Keratinocyte (primary cell): ENCODE data around the gene SH3GL3. TPM values are rescaled to one million over a fixed set of nuclear protein-coding genes. Genes with fewer than 3 reads are reported as not detected.

Source experiments
- DNase-seq: peaks from one replicate; pipeline ENCODE4 v3.0.0-alpha.2; 2011; ENCODE audit warnings: low read depth, missing footprints, low spot score
- FAIRE-seq: peaks from 2 replicates; lab custom pipeline; 2011; peaks lifted over from hg19 to GRCh38; lab: Jason Lieb, UNC
- H2AFZ ChIP-seq: 2 replicates; pipeline ENCODE4 v1.6.0; 2012; ENCODE audit warnings: low read length, control low read depth, inconsistent platforms; ENCODE audit not compliant: control insufficient read depth
- H3K27ac ChIP-seq: 2 replicates; pipeline ENCODE4 v1.5.1; 2011; ENCODE audit warnings: low read length; ENCODE audit not compliant: control insufficient read depth, insufficient read depth
- H3K27me3 ChIP-seq: 3 replicates; pipeline ENCODE4 v1.6.0; 2011; ENCODE audit warnings: low read length; ENCODE audit not compliant: control insufficient read depth, insufficient read depth; ENCODE audit errors: extremely low read depth
- H3K36me3 ChIP-seq, 2 experiments: 2 replicates in 1 of 2; 3 replicates in 1 of 2; pipeline ENCODE4 v1.5.1; 2011; ENCODE audit warnings: low read length in 2 of 2, mild to moderate bottlenecking in 1 of 2; ENCODE audit not compliant: control insufficient read depth in 2 of 2, insufficient read depth in 2 of 2; ENCODE audit errors: extremely low read depth in 1 of 2
- H3K4me1 ChIP-seq: 3 replicates; pipeline ENCODE4 v1.5.1; 2011; ENCODE audit warnings: low read length; ENCODE audit not compliant: control insufficient read depth, insufficient read depth; ENCODE audit errors: extremely low read depth
- H3K4me2 ChIP-seq: 3 replicates; pipeline ENCODE4 v1.6.0; 2011; ENCODE audit warnings: low read depth, low read length; ENCODE audit not compliant: control insufficient read depth, insufficient read depth; ENCODE audit errors: extremely low read depth
- H3K4me3 ChIP-seq, 3 experiments: fragments of 200-600 bp in 1 of 3; sonication (generic) in 1 of 3; 2 replicates in 2 of 3; 3 replicates in 1 of 3; pipeline ENCODE4 v1.5.1; 2011 to 2016; ENCODE audit warnings: low read length in 3 of 3, mild to moderate bottlenecking in 3 of 3, control low read depth in 2 of 3, inconsistent platforms in 1 of 3, low read depth in 1 of 3, mixed read lengths in 1 of 3, mixed run types in 1 of 3, moderate library complexity in 1 of 3; ENCODE audit not compliant: control insufficient read depth in 2 of 3, insufficient read depth in 2 of 3; ENCODE audit errors: extremely low read depth in 1 of 3
- H3K79me2 ChIP-seq: 2 replicates; pipeline ENCODE4 v1.6.0; 2012; ENCODE audit warnings: low read length; ENCODE audit not compliant: control insufficient read depth, insufficient read depth
- H3K9ac ChIP-seq: 3 replicates; pipeline ENCODE4 v1.6.0; 2011; ENCODE audit warnings: low read length; ENCODE audit not compliant: control insufficient read depth, insufficient read depth; ENCODE audit errors: extremely low read depth
- H3K9me1 ChIP-seq: 3 replicates; pipeline ENCODE4 v1.6.0; 2011; ENCODE audit warnings: low read length; ENCODE audit not compliant: control insufficient read depth, insufficient read depth; ENCODE audit errors: extremely low read depth
- H3K9me3 ChIP-seq: 2 replicates; pipeline ENCODE4 v1.5.1; 2012; ENCODE audit warnings: low read depth, low read length; ENCODE audit not compliant: control insufficient read depth
- H4K20me1 ChIP-seq: 3 replicates; pipeline ENCODE4 v1.6.0; 2011; ENCODE audit warnings: low read length; ENCODE audit not compliant: control insufficient read depth, insufficient read depth; ENCODE audit errors: extremely low read depth
- EZH2 ChIP-seq: IDR thresholded peaks from one replicate; pipeline ENCODE4 v1.6.1; 2012; ENCODE audit warnings: inconsistent platforms, mild to moderate bottlenecking, low read length, moderate library complexity
- dilution Hi-C: fragments of 300-500 bp; cut with MboI; formaldehyde crosslinking; loops from one replicate; pipeline ENCODE4 v1.7.0; 2020; ENCODE audit warnings: low sequenced_read_pairs; ENCODE audit not compliant: extremely low pct_ligation_motif_present
- polyA plus RNA-seq, 5 experiments: library from polyadenylated mRNA; depleted of rRNA in 3 of 5; stranded (reverse) in 3 of 5; stranded (forward) in 1 of 5; unstranded in 1 of 5; fragments of >200 nt; gene quantifications; 1 replicate in 1 of 5; 2 replicates in 3 of 5; 3 replicates in 1 of 5; pipeline versions ENCODE4 v1.2.1 to v1.2.3, GENCODE V29; 2011 to 2012; ENCODE audit warnings: missing spikeins in 2 of 5, low read depth in 1 of 5, low replicate concordance in 1 of 5
- TF ChIP-seq, protein P1 (sequence below), 3 experiments: IDR thresholded peaks in 1 of 3; conservative IDR thresholded peaks in 1 of 3; optimal IDR thresholded peaks in 1 of 3; 2 replicates in 2 of 3; 3 replicates in 1 of 3; pipeline versions ENCODE3 to v1.5.1; 2011; ENCODE audit warnings: low read length in 3 of 3, mild to moderate bottlenecking in 3 of 3, moderate library complexity in 2 of 3, control low read depth in 1 of 3, inconsistent platforms in 1 of 3; ENCODE audit not compliant: insufficient read depth in 2 of 3; ENCODE audit errors: extremely low read depth in 1 of 3

Gene SH3GL3
- polyA plus RNA-seq, 1 donor (not counting 4 experiments of a cell fraction or from before 2014, with no cell fraction given), result 0.20 TPM

- Histone ChIP-seq H3K9me3 (no peaks in the 10 kb centered on the region), H4K20me1 (no peaks in the 10 kb centered on the region), H3K4me2 (no peak overlapping the region), H3K79me2 (no peaks in the 10 kb centered on the region), H3K4me1 (peaks cover 8% of the 10 kb centered on the region), H3K9ac (no peak overlapping the region), H3K36me3 (no peaks in the 10 kb centered on the region), H2AFZ (no peak overlapping the region), H3K27me3 (no peaks in the 10 kb centered on the region), H3K4me3 (no peak overlapping the region), H3K9me1 (no peaks in the 10 kb centered on the region), H3K27ac (no peak overlapping the region)
- FAIRE-seq (no peak), DNase-seq (no peak)
- TF ChIP-seq EZH2, result no peak
- TF ChIP-seq, protein P1, sequence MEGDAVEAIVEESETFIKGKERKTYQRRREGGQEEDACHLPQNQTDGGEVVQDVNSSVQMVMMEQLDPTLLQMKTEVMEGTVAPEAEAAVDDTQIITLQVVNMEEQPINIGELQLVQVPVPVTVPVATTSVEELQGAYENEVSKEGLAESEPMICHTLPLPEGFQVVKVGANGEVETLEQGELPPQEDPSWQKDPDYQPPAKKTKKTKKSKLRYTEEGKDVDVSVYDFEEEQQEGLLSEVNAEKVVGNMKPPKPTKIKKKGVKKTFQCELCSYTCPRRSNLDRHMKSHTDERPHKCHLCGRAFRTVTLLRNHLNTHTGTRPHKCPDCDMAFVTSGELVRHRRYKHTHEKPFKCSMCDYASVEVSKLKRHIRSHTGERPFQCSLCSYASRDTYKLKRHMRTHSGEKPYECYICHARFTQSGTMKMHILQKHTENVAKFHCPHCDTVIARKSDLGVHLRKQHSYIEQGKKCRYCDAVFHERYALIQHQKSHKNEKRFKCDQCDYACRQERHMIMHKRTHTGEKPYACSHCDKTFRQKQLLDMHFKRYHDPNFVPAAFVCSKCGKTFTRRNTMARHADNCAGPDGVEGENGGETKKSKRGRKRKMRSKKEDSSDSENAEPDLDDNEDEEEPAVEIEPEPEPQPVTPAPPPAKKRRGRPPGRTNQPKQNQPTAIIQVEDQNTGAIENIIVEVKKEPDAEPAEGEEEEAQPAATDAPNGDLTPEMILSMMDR (optimal IDR thresholded peaks at IDR 0.05 in 1 of 3, IDR thresholded peaks at IDR 0.05 in 1 of 3, conservative IDR thresholded peaks at IDR 0.05 in 1 of 3; ENCODE audit: extremely low read depth in 1 of 3, insufficient read depth in 2 of 3, low read length in 3 of 3), result no peak
- dilution Hi-C loops, result no loop called here
Observed at GRCh38 chr15:83604549-83604948, 157.4 kb downstream of the SH3GL3 start.

DNA sequence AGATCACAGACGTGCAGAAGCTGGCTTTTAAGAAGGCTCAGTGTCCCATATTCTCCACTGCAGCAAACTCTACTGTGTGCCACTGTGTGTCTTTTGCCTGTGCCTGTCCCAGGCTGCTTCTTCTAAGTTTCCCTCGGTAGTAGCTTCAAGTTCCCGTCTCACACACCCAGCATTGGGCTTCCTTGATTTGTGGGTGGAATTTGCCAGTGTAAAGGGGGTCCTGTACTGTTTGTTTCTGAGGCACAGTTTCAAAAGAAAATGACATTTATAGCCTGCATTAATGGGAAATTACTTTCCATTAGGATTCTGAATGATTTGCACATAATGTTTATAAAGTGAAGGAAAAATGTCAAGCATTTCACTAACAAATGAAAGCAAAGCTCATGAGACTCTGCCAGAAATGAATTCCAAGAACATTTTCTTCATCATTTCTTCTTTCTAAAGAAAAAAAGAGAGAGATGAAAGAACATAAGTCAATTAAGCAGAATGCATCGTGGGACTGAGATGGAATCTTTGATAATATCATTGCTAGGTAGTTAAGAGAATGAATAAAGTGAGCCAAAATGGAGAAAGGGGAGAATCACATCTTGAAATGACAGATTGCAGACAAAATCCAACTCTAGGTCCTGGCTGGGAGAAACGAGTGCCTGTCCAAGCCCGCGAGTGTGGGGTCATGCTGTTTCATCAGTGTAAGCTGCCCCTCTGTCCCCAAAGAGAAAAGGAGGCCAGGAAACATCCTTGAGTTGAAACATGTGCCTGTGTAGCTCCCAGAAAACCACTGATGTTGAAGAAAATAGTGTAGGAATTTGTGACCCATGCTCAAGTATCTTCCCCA lies 158.2 kb downstream of the SH3GL3 start:
- dilution Hi-C loops, result no loop called here
- Histone ChIP-seq H3K79me2 (no peaks in the 10 kb centered on the region), H3K4me2 (no peak overlapping the region), H3K36me3 (no peaks in the 10 kb centered on the region), H3K9me1 (no peaks in the 10 kb centered on the region), H3K4me1 (peaks cover 8% of the 10 kb centered on the region), H3K9me3 (no peaks in the 10 kb centered on the region), H3K9ac (no peak overlapping the region), H4K20me1 (no peaks in the 10 kb centered on the region), H3K4me3 (no peak overlapping the region), H2AFZ (no peak overlapping the region), H3K27me3 (no peaks in the 10 kb centered on the region), H3K27ac (no peak overlapping the region)
- DNase-seq (no peak), FAIRE-seq (no peak)
- no peak for TF ChIP-seq EZH2
- TF ChIP-seq, protein P1 (optimal IDR thresholded peaks at IDR 0.05 in 1 of 3, IDR thresholded peaks at IDR 0.05 in 1 of 3, conservative IDR thresholded peaks at IDR 0.05 in 1 of 3; ENCODE audit: extremely low read depth in 1 of 3, insufficient read depth in 2 of 3, low read length in 3 of 3), result no peak
